T-helper 9 cell (primary cell): ENCODE results near the gene MYL12A.
"Not testable (repeated sequence)": the region's sequence is repeated elsewhere in the genome, so short reads cannot be mapped to it uniquely, and the experiment has no call there.

Experiments
- DNase-seq: peaks from one replicate; pipeline ENCODE4 v3.0.0-alpha.2; 2020
- total RNA-seq, 2 donors: gene quantifications; one replicate each; lab custom pipeline; 2026; lab: John Stamatoyannopoulos, UW

Gene MYL12A
- total RNA-seq, result 302 to 445 reads per million in 2 donors

GRCh38 chr18:3247240-3248061 lies at the start of gene MYL12A:
Gene MYL12A (plus strand): TSS chr18:3247801. CDS start chr18:3253248, 5,447 bp downstream.
- DNase-seq, result peak; percentile 79

DNA sequence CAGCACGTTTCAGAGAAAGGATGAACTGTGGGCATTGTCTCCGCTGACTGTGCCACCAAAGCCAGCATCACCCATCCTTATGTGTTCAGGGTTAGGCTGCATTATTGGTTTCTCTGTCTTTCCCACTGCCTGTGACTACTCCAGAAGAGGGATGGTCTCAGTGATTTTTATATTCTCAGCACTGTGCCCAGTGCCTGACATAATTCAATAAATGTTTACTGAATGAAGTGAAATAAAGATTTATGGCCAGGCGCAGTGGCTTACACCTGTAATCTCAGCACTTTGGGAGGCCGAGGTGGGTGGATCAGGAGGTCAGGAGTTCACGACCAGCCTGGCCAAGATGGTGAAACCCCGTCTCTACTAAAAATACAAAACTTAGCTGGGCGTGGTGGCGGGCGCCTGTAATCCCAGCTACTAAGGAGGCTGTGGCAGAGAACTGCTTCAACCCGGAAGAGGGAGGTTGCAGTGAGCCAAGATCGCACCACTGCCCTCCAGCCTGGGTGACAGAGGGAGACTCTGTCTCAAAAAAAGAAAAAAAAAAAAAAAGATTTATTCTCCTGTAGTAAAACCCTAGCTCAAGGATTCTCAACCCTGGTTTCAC lies 49.2 kb upstream of the MYL12A start:
- not testable (repeated sequence) for DNase-seq

- no peak for DNase-seq
These were observed 47.5 kb upstream of the MYL12A start for GRCh38 chr18:3199942-3200645.

DNA sequence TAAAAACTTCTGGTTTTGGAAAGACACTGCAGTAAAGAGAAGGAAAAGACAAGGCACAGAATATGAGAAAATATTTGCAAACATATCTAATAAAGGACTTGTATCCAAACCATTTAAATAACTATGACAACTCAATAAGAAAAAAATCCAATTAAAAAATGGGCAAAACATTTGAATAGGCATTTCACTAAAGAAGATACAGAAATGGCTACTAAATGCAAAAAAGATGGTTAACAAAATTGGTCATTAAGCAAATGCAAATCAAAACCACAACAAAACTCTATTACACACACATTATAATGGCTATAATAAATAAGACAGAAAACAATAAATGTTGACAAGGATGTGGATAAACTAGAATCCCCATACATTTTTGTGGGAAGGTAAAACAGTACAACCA lies 42.4 kb upstream of the MYL12A start:
- no peak for DNase-seq

DNA sequence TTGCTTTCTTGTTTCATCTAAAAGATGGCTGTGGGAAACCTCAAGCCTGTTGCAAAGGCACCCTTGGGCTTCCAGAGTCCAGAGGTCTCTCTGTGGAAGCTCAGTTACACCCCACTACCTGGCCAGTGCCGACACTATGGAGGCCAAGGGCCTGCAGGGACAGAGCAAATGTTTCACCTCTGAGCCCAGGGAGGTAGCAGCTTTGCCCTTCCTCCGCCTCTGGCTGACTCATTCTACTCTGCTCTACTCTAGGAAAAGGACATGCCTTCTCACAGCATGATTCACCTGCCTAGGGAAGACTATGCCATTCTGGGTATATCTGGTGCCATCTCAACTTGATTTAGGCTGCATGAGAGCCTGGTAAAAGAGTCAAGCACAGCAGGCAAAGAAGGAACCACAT lies 40.0 kb upstream of the MYL12A start:
- no peak for DNase-seq

- no peak for DNase-seq
These were observed 37.6 kb upstream of the MYL12A start for GRCh38 chr18:3209859-3210569.

DNA sequence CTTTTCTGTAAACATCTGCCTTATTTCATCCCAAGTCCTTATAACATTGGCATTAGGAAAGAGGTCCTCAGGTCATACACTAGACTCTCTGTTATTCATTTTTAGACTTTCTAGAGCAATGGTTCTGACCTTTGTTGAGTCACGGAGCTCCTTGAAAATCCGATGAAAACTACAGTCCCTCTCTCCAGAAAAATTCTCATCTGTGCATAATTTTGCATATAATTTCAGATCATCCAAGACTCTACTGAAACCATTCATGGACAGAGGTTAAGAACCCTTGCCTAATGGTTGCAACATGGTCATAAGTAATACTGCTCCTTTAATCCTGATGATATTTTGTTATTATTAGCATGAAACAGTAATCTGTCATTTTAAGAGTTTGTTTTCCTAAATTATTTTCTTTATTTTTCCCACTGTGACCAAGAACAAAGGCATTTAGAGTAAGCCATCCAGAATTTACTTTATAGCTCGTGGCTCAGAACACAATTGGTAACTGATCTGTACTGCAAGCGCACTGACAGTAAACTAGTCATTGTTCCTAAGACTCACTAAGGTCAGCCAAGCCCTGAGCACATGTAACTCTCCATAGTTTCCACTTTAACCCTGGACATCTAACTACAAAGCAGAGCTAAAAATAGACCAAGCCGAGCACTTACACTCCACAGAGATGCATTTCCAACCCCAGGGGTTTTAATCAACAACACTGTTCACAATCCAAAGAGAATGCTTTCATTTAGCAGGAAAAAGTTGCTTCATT lies 36.2 kb upstream of the MYL12A start:
- DNase-seq, result no peak

GRCh38 chr18:3212657-3213056 lies 34.9 kb upstream of the MYL12A start:
- DNase-seq, result no peak

GRCh38 chr18:3213300-3214059 lies 34.1 kb upstream of the MYL12A start:
- no peak for DNase-seq

DNA sequence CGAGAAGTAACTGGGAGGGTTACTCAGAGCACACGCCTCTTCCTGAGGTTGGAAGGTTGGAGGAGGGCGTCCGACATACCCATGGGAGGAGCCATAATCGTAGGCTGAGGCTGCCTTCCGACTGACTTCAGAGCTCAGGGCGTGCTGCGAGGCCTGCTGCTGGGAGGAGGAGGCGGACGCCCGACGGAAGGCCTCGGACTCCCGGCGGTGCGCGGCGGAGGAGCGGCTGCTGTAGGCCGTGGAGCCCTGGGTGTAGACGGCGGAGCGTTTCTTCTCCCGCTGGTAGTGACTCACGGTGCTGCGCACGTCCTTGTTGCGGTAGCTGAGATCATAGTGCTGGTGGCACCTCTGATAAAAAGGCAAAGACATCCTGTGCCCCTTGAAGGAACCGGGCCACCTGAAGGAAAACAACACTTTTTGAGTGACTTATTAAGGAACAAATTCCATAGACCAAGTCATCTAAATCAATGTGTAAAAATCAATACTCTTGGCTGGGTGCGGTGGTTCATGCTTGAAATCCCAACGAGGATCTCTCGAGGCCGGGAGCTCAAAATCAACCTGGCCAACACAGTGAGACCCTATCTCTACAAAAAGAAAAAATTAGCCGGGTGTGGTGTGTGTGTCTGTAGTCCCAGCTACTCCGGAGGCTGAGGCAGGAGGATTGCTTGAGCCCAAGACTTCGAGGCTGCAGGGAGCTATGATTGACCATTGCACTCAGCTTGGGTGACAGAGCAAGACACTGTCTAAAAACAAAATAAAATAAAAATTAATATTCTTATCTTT lies 32.6 kb upstream of the MYL12A start:
- DNase-seq, result no peak

GRCh38 chr18:3216987-3217386 lies 30.6 kb upstream of the MYL12A start:
- DNase-seq, result no peak

- DNase-seq, result no peak
These were observed 29.5 kb upstream of the MYL12A start for GRCh38 chr18:3217948-3218647.

DNA sequence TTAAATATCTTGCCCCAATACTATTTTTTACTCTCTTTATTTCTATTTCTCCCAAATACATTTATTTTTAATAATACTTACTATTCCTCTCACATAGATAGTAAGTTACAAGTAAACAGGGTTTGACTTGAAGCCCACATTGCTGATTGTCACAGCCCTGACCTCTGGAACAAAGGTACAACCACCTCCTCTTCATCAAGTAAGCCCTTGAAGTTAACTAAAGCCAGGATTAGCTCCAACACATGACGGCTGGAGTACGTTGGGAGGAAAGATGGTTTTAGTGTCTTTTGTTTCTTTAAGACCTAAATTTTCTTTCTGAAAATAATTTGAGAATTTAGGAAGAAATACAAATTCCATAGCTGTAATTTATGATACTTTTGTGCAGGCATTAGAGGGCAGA lies 28.8 kb upstream of the MYL12A start:
- DNase-seq, result no peak

DNA sequence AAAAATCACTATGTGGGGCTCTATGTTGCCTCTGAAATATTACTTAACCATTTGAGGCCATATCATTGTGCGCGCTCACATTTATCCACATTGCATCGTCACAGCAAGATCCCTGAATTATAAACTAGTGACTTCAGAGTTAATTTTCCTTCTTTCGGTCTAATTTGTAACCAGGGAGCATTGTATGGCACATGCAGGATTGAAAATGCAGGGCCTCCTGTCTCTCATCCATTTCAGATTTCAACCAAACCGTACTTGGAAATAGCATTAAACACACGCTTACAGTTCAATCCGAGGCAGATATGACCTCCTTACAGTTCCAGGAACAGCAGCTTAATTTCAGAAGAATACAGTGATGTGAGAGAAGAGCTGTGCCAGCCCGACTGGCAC lies 28.4 kb upstream of the MYL12A start:
- DNase-seq, result no peak

GRCh38 chr18:3219631-3220335 lies 27.8 kb upstream of the MYL12A start, which contains the start of gene MYOM1:
Gene MYOM1 (minus strand): TSS chr18:3219968. CDS start chr18:3215223, 4,745 bp downstream.
- DNase-seq, result no peak

DNA sequence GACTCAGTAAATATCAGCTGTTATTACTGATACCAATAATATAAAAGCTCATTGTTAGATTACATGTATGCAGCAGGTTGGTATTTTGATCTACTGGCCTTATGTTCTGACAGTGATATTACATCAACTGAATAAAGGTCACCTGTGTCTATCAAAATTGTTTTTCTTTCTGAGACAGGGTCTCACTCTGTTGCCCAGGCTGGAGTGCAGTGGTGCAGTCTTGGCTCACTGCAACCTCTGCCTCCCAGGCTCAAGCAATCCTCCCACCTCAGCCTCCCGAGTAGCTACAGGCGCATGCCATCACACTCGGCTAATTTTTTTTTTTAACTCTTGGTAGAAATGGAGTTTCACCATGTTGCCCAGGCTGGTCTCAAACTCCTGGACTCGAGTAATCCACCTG lies 26.7 kb upstream of the MYL12A start:
- DNase-seq, result not testable (repeated sequence)

GRCh38 chr18:3221496-3221895 lies 26.1 kb upstream of the MYL12A start:
- DNase-seq, result no peak

DNA sequence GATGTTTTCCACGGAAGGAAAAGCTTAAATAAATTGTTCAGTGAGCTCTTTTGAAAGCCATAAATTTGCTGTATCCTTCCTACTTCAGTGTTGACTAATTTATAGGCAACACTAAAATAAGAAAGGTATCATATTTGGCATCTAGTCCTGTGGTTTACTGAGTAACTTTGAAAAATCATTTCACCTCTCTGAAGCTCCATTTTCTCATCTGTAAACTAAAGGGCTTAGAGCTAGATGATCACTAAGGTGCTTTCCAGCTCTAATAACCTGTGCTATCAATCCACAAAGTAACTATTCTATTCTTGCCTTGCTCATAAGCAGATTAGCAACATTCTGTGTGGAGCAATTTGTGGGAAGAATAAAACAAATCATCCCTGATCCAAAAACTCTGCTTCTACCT lies 24.2 kb upstream of the MYL12A start:
- no peak for DNase-seq

DNA sequence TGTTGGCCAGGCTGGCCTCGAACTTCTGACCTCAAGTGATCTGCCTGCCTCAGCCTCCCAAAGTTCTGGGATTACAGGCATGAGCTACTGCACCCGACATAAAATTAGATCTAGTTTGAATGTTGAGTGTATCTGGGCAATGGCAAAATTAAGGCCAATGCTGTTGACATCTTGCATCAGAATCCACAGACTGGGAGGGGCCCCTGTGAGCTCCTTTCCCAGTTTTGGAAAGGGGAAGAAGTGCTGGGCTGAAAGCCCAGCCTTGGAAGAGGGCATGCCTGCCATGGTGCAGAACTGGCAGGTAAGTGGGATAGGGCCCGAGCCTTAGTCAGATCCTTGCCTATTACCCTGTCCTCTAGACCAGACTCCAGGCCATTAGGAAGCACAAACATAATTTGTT lies 23.4 kb upstream of the MYL12A start:
- no peak for DNase-seq
